PC-9 (cell line): ENCODE results near the gene AP3B1.

Experiments used
- EZH2 ChIP-seq: fragments of 200-600 bp; sonication (generic); IDR thresholded peaks from 2 replicates; pipeline ENCODE4 v1.8.0; 2017; ENCODE audit warnings: antibody characterized with exemption, low read depth
- TF ChIP-seq, protein P1 (sequence below): fragments of 200-600 bp; sonication (generic); conservative IDR thresholded peaks from 2 replicates; pipeline ENCODE4 v1.6.1; 2017; ENCODE audit warnings: mixed run types, antibody characterized with exemption, mild to moderate bottlenecking, moderate library complexity

DNA sequence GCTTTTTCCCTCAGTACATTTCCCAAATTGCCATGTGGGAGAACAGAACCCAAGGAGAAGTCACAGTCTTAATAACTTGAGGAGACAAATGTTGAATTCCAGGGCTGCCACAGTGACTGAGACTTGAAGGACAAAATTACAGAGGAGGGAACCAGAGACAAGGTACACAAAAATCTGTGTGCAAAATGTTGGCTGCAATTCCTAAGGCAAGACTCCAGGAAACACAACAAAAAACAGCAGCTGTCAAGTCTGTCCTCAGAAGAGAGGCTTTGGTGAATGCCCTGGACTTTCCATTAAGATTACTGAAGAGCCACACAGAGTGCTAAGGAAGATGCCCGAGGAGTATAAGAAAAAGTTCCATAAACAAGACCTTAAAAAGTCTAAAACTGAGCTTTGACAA is 21.1 kb downstream of the AP3B1 start:
- TF ChIP-seq, protein P1, sequence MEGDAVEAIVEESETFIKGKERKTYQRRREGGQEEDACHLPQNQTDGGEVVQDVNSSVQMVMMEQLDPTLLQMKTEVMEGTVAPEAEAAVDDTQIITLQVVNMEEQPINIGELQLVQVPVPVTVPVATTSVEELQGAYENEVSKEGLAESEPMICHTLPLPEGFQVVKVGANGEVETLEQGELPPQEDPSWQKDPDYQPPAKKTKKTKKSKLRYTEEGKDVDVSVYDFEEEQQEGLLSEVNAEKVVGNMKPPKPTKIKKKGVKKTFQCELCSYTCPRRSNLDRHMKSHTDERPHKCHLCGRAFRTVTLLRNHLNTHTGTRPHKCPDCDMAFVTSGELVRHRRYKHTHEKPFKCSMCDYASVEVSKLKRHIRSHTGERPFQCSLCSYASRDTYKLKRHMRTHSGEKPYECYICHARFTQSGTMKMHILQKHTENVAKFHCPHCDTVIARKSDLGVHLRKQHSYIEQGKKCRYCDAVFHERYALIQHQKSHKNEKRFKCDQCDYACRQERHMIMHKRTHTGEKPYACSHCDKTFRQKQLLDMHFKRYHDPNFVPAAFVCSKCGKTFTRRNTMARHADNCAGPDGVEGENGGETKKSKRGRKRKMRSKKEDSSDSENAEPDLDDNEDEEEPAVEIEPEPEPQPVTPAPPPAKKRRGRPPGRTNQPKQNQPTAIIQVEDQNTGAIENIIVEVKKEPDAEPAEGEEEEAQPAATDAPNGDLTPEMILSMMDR = no peak
- no peak for TF ChIP-seq EZH2
